Epithelial cell of proximal tubule (primary cell): ENCODE results near the gene PSD4. TPM values are rescaled to one million over a fixed set of nuclear protein-coding genes. Genes with fewer than 3 reads are reported as not detected.
A peak's percentile ranks its signal among the peaks of the same experiment; 100 is the strongest.

Source experiments
- DNase-seq: peaks from one replicate; pipeline ENCODE4 v3.0.0-alpha.2; 2011; ENCODE audit warnings: low read depth
- H3K4me3 ChIP-seq: 2 replicates; pipeline ENCODE4 v1.5.1; 2011; ENCODE audit warnings: low read depth, mild to moderate bottlenecking, low read length
- CTCF ChIP-seq: conservative IDR thresholded peaks from 2 replicates; pipeline ENCODE4 v1.5.1; 2012; ENCODE audit warnings: low read depth, mild to moderate bottlenecking, low read length
- total RNA-seq: library from RNA; depleted of rRNA; stranded (reverse); fragments of >200 nt; gene quantifications from 2 replicates; pipeline ENCODE4 v1.2.3, GENCODE V29; 2015

Gene PSD4
- total RNA-seq, 1 donor from 2014 or later, result 7.3 TPM

- H3K4me3 ChIP-seq, result no peak overlapping the region
- TF ChIP-seq CTCF, result no peak
- DNase-seq, result no peak
Observed at GRCh38 chr2:113148606-113149552, 24.9 kb upstream of the PSD4 start.

GRCh38 chr2:113149553-113150257 lies 24.1 kb upstream of the PSD4 start:
- DNase-seq, result no peak

GRCh38 chr2:113150258-113150601 lies 23.5 kb upstream of the PSD4 start:
- H3K4me3 ChIP-seq, result no peak overlapping the region
- no peak for TF ChIP-seq CTCF
- DNase-seq, result no peak

More at GRCh38 chr2:113149553-113150257, 24.1 kb upstream of the PSD4 start:
- TF ChIP-seq CTCF, result no peak
- no peak overlapping the region for H3K4me3 ChIP-seq

GRCh38 chr2:113155331-113155730 lies 18.4 kb upstream of the PSD4 start:
- H3K4me3 ChIP-seq, result no peak overlapping the region
- TF ChIP-seq CTCF, result no peak
- DNase-seq, result no peak

GRCh38 chr2:113156278-113157117 lies 17.3 kb upstream of the PSD4 start:
- DNase-seq, result no peak
- TF ChIP-seq CTCF, result no peak
- H3K4me3 ChIP-seq, result peak overlapping the region; percentile 46

GRCh38 chr2:113157118-113157896 lies 16.5 kb upstream of the PSD4 start:
- TF ChIP-seq CTCF, result no peak
- DNase-seq, result no peak
- H3K4me3 ChIP-seq, result peak overlapping the region; percentile 59
